MV-4-11 (cell line): ENCODE measurements around the gene PLPPR3.
"Not testable (repeated sequence)": the region's sequence is repeated elsewhere in the genome, so short reads cannot be mapped to it uniquely, and the experiment has no call there.

Experiments
- DNase-seq: peaks from one replicate; lab custom pipeline; 2025; lab: John Stamatoyannopoulos, UW

The PLPPR3 gene

DNA sequence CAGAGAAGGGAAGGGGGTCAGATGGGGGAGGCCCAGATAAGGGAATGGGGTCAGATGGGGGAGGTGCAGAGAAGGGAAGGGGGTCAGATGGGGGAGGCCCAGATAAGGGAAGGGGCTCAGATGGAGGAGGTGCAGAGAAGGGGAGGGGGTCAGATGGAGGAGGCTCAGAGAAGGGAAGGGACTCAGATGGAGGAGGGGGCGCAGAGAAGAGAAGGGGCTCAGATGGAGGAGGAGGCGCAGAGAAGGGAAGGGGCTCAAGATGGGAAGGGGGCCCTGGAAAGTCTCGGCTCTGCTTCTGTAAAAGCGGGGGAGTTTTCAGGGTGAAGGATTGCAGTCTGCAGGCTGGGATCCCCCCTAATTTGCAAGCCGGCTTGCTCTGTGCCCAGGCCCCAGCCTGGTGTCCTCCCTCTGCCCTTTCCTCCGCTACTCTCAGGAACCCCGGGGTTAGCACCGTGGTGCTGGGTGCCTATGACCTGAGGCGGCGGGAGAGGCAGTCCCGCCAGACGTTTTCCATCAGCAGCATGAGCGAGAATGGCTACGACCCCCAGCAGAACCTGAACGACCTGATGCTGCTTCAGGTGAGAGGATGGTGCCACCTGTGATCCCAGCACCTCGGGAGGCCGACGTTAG lies 7.5 kb upstream of the PLPPR3 start:
- no peak for DNase-seq

GRCh38 chr19:827710-828321 lies 6.1 kb upstream of the PLPPR3 start, which contains the start of gene AZU1:
Gene AZU1 (plus strand): TSS chr19:827837. CDS start chr19:827847, 10 bp downstream.
- peak; percentile 91 for DNase-seq

DNA sequence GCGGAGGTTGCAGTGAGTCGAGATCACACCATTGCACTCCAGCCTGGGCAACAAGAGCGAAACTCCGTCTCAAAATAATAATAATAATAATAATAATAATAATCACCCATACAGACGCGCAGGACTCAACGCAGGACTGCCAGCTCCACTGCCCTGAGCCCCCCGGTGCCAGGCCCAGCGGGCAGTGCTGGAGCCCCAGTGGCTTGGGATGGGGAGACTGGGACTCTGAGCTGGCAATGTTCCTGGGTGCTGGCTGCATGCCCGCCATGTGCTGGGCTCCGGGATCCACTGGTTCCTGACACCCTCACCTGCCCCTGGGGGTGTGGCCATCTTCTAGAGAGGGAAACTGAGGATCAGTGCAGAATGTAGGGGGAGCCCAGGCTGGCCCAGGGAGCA lies 5.6 kb upstream of the PLPPR3 start:
- no peak for DNase-seq

- DNase-seq = peak; percentile 69
Measured at GRCh38 chr19:825897-826644, 4.3 kb upstream of the PLPPR3 start.

- peak; percentile 84 for DNase-seq
Measured at GRCh38 chr19:824885-825284, 3.1 kb upstream of the PLPPR3 start.

DNA sequence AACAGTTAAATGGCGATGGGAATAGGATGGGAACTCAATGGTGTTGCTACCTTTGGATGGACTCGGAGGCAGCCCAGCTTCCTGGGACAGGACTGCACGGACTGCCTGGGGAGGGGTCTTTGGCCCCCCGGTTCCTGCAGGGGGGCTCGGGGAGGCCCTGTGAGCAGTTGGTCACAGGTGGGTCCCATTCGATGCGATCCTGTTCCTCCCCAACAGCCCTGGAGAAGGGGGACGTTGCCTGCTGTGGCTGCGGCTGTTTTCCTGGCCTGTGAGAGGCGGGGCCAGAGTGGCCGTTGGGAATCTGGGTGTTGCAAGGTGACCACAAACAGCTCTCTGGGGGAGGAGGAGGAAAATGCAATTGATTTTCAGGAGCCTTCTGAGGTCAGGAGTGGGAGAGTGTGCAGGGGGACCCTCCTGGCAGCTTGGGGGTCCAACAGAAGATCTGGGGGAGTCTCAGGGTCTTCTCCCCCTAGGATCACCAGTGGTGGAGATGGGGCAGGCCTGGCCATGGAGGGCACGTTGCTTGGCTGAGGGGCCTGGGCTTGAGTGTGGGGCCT lies 1.9 kb upstream of the PLPPR3 start:
- DNase-seq = peak; percentile 95

DNA sequence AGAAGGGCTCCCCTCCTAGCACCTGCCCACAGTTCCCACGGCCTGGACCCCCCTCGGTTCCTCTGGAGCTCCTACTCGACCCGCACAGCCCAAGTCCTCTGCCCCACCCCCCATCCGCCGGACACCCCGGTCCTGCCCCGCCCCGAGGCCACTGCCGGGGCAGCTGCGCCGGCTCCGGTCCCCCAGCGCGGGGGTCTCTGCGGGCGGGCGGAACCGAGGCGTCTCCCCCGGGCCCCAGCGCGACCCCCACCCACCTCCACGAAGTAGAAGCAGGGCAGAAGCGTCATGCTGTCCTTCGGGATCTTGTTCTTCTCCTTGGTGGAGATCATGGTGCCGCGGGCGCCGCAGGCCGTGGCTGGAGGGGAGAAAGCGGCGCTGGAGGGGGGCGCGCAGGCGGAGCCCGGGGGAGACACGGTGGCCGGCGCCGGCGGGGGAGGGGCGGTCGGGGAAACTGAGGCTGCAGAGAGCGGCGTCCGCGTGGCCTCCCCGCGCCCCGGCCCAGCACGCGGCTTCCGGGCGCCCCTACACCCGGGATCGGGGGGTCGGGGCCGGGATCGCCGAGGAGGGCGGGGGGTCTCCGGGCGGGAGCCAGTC lies 427 bp downstream of the PLPPR3 start:
- DNase-seq = no peak

DNA sequence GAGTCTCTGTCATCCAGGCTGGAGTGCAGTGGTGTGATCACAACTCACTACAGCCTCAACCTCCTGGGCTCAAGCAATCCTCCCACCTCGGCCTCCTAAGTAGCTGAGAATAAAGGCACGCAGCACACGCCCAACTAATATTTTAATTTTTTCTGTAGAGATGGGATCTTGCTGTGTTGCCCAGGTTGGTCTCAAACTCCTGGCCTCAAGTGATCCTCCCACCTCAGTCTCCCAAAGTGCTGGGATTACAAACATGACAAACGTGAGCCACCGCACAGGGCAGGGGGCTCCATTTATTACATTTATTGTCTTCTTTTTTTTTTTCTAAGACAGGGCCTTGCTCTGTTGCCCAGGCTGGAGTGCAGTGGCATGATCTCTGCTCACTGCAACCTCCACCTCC lies 1.5 kb downstream of the PLPPR3 start:
- not testable (repeated sequence) for DNase-seq

DNA sequence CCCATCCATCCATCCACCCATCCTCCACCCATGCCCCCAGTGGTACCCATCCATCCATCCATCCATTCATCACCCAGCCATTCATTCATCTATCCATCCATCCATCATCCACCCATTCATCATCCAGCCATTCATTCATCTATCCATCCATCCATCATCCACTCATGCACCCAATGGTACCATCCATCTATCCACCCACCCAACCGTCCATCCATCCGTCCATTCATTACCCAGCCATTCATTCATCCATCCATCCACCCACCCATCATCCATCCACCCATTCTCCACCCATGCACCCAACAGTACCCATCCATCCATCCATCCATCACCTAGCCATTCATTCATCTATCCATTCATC lies 5.3 kb downstream of the PLPPR3 start:
- DNase-seq = no peak

GRCh38 chr19:815775-816499 lies 5.8 kb downstream of the PLPPR3 start:
- DNase-seq = no peak

- no peak for DNase-seq
Measured at GRCh38 chr19:815079-815774, 6.5 kb downstream of the PLPPR3 start.

GRCh38 chr19:814152-815078 lies 7.3 kb downstream of the PLPPR3 start:
- DNase-seq = no peak

DNA sequence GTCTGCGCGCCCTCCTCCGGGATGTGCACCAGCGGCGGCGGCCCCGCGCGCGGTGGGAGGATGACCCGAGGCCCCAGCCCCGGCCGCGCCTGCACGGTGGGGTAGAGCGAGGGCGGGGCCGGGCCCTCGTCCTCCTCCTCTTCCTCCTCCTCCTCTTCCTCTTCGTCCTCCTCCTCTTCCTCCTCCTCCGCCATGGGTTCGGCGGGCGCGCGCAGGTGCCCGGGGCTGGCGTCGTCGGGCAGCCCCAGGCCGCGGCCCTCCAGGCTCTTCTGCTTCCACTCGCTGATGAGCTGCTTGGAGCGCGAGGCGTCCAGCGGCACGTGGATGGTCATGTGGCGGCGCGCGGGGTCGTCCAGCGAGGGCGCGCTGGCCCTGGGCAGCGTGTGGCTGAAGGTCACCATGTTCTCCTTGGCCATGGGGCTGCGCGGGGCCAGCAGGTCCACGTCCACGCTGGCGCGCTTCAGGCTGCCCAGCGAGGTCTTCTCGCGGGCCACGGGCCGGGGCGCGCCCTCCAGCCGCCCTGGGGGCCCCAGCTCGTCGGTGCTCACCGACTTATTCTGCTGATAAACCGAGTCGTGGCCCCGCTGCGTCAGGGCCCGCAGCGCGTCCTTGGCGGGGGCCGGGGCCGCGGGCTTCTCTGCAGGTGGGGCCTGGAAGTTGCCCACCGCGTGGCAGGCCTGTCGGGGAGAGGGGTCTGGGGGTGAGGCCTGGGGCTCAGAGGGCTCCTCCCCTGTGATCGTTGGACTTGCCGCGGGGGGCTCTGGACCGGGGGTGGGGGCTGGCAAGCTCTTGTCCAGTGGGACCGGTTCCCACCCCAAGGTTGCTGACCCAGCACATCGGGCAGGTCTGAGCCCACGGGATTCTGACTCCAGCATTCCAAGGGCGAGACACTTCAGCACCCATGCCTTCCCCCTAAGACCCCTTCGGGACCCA lies 8.3 kb downstream of the PLPPR3 start:
- DNase-seq = no peak

GRCh38 chr19:812747-813218 lies 9.0 kb downstream of the PLPPR3 start:
- no peak for DNase-seq

GRCh38 chr19:812049-812746 lies 9.6 kb downstream of the PLPPR3 start:
- peak; percentile 32 for DNase-seq

GRCh38 chr19:811506-812048 lies 10.2 kb downstream of the PLPPR3 start:
- DNase-seq = no peak

DNA sequence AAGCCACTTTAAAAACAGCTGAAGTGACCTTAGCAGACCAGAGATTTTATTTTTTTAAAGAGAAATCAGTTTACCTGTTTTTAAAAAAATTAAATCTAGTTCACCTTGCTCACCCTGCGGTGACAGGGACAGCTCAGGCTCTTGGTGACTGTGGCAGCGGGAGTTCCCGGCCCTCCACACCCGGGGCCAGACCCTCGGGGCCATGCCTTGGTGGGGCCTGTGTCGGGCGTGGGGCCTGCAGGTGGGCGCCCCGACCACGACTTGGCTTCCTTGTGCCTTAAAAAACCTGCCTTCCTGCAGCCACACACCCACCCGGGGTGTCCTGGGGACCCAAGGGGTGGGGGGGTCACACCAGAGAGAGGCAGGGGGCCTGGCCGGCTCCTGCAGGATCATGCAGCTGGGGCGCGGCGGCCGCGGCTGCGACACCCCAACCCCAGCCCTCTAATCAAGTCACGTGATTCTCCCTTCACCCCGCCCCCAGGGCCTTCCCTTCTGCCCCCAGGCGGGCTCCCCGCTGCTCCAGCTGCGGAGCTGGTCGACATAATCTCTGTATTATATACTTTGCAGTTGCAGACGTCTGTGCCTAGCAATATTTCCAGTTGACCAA lies 10.8 kb downstream of the PLPPR3 start:
- peak; percentile 45 for DNase-seq
